GM10266 (cell line): ENCODE data around the gene RGP1.

ENCODE experiments used
- DNase-seq: peaks from one replicate; pipeline ENCODE4 v3.0.0; 2012; ENCODE audit errors: extremely low spot score
- TF ChIP-seq, protein P1 (sequence below): IDR thresholded peaks from 2 replicates; pipeline ENCODE4 v1.5.1; 2012; ENCODE audit warnings: mild to moderate bottlenecking, low read depth; ENCODE audit not compliant: control insufficient read depth, insufficient read depth; ENCODE audit errors: missing control alignments

Gene RGP1

GRCh38 chr9:35705836-35706430, 43.2 kb upstream of the RGP1 start:
- TF ChIP-seq, protein P1, sequence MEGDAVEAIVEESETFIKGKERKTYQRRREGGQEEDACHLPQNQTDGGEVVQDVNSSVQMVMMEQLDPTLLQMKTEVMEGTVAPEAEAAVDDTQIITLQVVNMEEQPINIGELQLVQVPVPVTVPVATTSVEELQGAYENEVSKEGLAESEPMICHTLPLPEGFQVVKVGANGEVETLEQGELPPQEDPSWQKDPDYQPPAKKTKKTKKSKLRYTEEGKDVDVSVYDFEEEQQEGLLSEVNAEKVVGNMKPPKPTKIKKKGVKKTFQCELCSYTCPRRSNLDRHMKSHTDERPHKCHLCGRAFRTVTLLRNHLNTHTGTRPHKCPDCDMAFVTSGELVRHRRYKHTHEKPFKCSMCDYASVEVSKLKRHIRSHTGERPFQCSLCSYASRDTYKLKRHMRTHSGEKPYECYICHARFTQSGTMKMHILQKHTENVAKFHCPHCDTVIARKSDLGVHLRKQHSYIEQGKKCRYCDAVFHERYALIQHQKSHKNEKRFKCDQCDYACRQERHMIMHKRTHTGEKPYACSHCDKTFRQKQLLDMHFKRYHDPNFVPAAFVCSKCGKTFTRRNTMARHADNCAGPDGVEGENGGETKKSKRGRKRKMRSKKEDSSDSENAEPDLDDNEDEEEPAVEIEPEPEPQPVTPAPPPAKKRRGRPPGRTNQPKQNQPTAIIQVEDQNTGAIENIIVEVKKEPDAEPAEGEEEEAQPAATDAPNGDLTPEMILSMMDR: no peak
- no peak for DNase-seq

GRCh38 chr9:35706951-35707350, 42.1 kb upstream of the RGP1 start:
- no peak for DNase-seq
- TF ChIP-seq, protein P1: no peak

GRCh38 chr9:35708146-35708545, 40.9 kb upstream of the RGP1 start:
- DNase-seq: no peak
- TF ChIP-seq, protein P1: no peak

DNA sequence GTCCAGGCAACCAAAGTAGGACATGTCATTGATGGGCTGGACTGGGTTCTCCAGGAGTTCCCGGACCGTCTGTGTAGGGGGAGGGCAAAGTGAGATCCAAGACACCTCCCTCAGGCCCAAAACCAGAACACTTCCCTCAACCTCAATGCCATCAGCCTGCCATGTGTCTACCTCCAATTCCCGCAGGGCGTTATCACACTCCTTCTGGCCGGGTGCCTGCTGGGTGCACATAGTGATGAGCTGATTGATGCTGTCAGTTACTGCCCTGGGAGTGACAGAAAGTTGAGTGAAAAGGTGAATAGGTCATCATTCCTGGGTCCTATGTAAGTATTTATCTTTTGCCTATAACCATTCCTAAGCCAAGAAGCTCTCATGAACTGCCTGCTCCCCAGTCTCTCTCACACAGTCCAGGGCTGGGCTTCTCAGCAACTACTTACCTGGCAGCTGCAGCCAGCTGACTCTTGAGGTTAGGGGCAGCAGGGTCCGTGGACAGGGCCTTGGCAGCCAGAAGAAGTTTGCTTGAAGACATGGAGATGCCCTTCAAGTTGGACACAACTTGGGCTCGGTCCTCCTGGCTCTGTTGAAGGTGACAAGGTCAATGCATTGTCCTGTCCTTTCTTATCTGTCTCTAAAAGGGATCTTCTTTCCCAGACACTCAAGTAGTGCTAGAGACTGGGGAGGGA, 38.1 kb upstream of the RGP1 start:
- TF ChIP-seq, protein P1: no peak
- no peak for DNase-seq

DNA sequence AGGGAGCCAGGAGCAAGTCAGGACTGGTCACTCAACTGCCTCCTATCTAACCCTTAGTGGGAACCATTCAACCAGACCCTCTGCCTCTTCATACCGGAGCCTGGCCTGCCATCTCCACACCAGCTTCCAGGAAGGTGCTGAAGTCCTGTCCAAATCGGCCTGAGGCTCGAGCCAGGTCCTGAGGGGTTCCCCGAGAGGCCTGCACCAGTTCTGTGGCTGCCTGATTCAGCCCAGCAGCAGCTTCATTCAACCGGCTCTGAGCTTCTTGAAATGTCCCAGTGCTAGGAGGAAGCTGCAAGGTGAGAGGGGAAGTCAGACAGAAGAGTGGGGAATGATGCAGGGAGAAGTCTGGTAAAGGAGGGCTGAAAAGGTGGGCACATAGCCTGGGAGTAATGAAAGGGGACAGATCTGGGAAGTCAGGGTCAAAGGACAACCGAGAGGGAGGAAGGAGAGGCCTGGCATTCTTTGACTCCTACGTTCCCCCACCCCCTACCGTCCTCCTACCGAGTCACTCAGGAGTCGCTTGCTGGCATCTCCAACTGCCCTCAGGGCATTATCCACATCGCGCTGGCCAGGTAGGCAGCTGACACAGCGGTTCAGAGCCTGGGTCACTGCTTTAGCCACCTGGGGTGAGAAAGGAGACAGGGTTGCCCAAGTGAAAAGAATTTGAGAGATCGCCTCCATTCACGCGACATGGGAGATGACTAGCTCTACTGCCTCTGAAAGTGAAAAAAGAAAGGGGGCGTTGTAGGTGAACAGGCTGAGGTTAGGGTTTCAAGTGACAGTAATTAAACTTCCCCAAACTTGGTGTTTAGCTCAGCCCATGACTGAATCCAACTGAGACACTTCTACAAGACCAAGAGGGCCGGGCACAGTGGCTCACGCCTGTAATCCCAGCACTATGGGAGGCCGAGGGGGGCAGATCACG, 37.3 kb upstream of the RGP1 start:
- peak; percentile 59 for DNase-seq
- TF ChIP-seq, protein P1: no peak

DNA sequence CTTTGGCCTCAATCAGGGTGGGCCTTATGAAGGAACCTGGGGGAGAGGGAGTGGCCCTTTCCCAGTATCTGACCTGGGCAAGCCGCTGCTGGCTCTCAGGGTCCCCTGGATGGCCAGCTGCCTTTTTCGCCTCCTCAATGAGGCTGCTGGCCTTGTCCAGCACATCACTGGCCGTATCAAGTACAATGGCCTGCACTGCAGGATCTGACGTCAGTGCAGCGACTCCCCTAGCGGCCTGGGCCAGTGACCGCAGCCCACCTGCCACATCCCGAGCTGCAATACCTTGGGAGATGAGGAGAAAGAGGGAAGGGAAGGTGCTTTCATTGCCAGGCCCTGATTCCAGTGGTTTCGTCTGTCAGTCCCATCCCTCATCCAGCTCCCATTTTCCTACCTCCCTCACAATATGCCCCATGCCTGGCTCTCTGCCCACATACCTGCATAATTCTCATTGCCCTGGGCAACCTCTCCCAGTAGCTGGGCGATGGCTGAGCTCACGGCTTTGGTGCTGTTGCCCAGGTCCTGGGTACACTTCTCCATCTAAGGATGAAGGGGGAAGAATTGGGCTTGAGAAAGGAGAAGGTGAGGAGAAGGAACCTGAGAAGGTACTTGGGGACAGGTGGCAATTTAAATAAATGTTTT, 36.2 kb upstream of the RGP1 start:
- DNase-seq: no peak

More for the DNA sequence above, 36.2 kb upstream of the RGP1 start:
- TF ChIP-seq, protein P1: no peak
